HFF-Myc (cell line): ENCODE data around the gene SEMA6B.

Source experiments
- DNase-seq: peaks from one replicate; pipeline ENCODE4 v3.0.0-alpha.2; 2011; ENCODE audit warnings: low read depth; ENCODE audit errors: extremely low read depth
- H3K4me3 ChIP-seq: replicated peaks from 2 replicates; pipeline ENCODE4 v1.5.1; 2011; ENCODE audit warnings: low read depth, mild to moderate bottlenecking, control low read depth, low read length
- CTCF ChIP-seq: IDR thresholded peaks from 2 replicates; pipeline ENCODE4 v1.5.1; 2012; ENCODE audit warnings: mild to moderate bottlenecking, low read depth, low read length, control low read depth; ENCODE audit errors: missing control alignments

The SEMA6B gene

GRCh38 chr19:4587527-4587926, 28.0 kb upstream of the SEMA6B start:
- no peak for TF ChIP-seq CTCF
- DNase-seq: no peak
- no peak overlapping the region for H3K4me3 ChIP-seq

- TF ChIP-seq CTCF: no peak
- H3K4me3 ChIP-seq: no peak overlapping the region
- no peak for DNase-seq
These were observed 27.2 kb upstream of the SEMA6B start for GRCh38 chr19:4586691-4587090.

GRCh38 chr19:4586245-4586644, 26.8 kb upstream of the SEMA6B start:
- DNase-seq: no peak
- no peak overlapping the region for H3K4me3 ChIP-seq
- no peak for TF ChIP-seq CTCF

- DNase-seq: no peak
- no peak for TF ChIP-seq CTCF
- no peak overlapping the region for H3K4me3 ChIP-seq
These were observed 26.1 kb upstream of the SEMA6B start for GRCh38 chr19:4585556-4585955.

GRCh38 chr19:4584670-4585460, 25.4 kb upstream of the SEMA6B start:
- DNase-seq: no peak
- peak overlapping the region; percentile 44 for H3K4me3 ChIP-seq
- no peak for TF ChIP-seq CTCF

- TF ChIP-seq CTCF: no peak
- no peak for DNase-seq
- peak overlapping the region; percentile 44 for H3K4me3 ChIP-seq
These were observed 24.6 kb upstream of the SEMA6B start for GRCh38 chr19:4583961-4584669.
